HG03039 (cell line): ENCODE results near the gene HAS3.

ENCODE experiments used
- ATAC-seq: cut with Tn5 transposase; IDR thresholded peaks from one replicate; pipeline ENCODE4 v1.9.1; 2021; ENCODE audit warnings: mild to moderate bottlenecking, moderate library complexity; ENCODE audit not compliant: unreplicated experiment

Gene HAS3

GRCh38 chr16:69089091-69089910 is 16.2 kb upstream of the HAS3 start:
- no peak for ATAC-seq

- no peak for ATAC-seq
Measured at GRCh38 chr16:69093974-69094373, 11.5 kb upstream of the HAS3 start.

GRCh38 chr16:69094501-69094900 is 11.0 kb upstream of the HAS3 start:
- ATAC-seq, result no peak

GRCh38 chr16:69095193-69095592 is 10.3 kb upstream of the HAS3 start:
- ATAC-seq, result no peak

GRCh38 chr16:69100071-69100691 is 5.3 kb upstream of the HAS3 start:
- ATAC-seq, result no peak

GRCh38 chr16:69106491-69107315 is 1.2 kb downstream of the HAS3 start:
- ATAC-seq, result no peak

- no peak for ATAC-seq
Measured at GRCh38 chr16:69107316-69107962, 2.0 kb downstream of the HAS3 start.

GRCh38 chr16:69108064-69108904 is 2.8 kb downstream of the HAS3 start:
- no peak for ATAC-seq

- ATAC-seq, result no peak
Measured at GRCh38 chr16:69108905-69109252, 3.4 kb downstream of the HAS3 start.

GRCh38 chr16:69109486-69110270 is 4.2 kb downstream of the HAS3 start:
- no peak for ATAC-seq

GRCh38 chr16:69110406-69110805 is 5.0 kb downstream of the HAS3 start:
- no peak for ATAC-seq

- no peak for ATAC-seq
Measured at GRCh38 chr16:69111216-69111875, 5.9 kb downstream of the HAS3 start.

- ATAC-seq, result no peak
Measured at GRCh38 chr16:69111876-69112230, 6.4 kb downstream of the HAS3 start.

GRCh38 chr16:69112285-69113129 is 7.1 kb downstream of the HAS3 start:
- peak; percentile 53 for ATAC-seq

GRCh38 chr16:69113216-69113615 is 7.8 kb downstream of the HAS3 start:
- ATAC-seq, result no peak

- ATAC-seq, result no peak
Measured at GRCh38 chr16:69114346-69114975, 9.0 kb downstream of the HAS3 start.

GRCh38 chr16:69114976-69115355 is 9.5 kb downstream of the HAS3 start:
- ATAC-seq, result no peak

- ATAC-seq, result no peak
Measured at GRCh38 chr16:69115361-69115760, 9.9 kb downstream of the HAS3 start.
